ENCODE measurements around the gene GPR21.

Gene GPR21, protein sequence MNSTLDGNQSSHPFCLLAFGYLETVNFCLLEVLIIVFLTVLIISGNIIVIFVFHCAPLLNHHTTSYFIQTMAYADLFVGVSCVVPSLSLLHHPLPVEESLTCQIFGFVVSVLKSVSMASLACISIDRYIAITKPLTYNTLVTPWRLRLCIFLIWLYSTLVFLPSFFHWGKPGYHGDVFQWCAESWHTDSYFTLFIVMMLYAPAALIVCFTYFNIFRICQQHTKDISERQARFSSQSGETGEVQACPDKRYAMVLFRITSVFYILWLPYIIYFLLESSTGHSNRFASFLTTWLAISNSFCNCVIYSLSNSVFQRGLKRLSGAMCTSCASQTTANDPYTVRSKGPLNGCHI

DNA sequence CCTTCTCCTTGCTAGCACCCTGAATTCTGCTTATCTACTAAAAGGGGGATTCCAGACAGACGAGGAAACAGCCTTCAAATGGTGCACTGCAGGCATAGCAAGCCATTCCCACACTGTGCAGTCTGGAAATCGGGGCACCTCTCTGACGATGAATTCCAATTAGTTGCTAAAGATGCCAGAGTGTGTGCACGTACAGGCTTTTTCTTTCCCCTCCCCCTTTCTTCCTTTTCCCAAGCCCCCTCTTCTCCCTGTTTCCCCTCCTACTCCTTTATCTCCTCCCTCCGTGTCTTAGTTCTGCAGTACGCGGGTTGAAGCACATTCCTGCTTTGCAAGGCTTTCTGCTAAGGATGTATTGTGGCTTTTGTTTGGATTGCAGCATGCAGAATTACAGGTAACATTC lies at the start of gene GPR21:
GPR21 (plus strand) TSS at position 316 of the 400 bp plus-strand sequence. CDS start 900 bp downstream, outside the sequence.
- DNase-seq: no peak

DNA sequence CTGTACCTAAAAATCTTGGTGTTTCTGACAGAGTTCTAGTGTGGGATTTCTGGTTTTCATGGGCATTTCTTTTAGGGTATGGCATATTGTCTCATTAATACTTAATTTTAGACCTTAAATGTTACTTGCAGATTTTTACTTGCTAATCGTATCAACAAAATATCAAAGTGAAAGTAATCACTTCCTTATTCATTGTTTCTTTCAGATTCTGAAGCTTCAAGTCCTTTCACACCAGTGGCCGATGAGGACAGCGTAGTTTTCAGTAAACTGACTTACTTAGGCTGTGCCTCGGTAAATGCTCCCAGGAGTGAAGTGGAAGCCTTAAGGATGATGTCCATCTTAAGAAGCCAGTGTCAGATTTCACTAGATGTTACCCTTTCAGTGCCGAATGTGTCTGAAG lies 47.5 kb upstream of the GPR21 start:
- no peak for DNase-seq

DNA sequence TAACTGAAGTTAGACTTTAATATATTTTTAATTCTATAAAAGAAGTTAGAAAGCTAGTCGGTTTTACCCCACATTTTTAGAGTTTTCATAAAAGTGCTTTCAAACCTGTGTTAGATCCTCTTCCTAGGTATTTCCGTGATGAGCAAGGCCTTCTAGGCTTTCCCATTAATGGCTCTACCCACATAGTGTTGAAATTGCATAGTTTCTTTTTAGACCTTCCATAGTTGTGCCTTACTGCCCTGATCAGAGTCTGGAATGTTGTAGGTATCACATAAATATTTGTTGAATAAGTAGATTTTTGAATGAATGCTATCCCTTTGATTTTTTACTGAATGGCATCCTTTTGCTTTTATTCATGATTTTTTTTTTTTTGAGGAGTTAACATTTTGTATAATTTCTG lies 45.3 kb upstream of the GPR21 start:
- DNase-seq: no peak

DNA sequence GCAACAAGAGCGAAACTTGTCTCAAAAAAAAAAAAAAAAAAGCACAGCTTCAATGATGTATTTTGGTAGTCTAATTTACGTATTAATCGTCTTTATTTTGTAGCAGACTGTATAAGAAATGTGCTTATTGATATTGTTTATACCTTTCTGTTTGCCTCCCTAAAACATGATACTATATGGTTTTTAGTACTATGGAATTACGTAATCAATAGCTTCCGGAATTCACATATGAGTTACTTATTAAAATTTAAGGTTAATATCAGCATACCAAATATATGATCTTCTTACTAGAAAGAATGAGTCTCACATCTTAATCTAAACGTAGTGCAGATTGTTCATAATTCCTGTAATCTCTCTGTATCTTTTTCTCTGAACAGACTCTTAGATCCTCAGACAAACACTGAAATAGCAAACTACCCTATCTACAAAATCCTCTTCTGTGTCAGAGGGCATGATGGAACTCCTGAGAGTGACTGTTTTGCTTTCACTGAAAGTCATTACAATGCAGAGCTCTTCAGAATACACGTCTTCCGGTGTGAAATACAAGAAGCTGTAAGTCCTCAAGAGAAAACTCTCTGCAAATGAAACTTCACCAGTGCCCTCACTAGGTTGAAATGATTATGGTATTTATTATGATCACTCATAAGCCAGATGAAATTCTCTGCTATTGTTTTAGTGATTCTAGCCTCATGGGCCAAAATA lies 44.4 kb upstream of the GPR21 start:
- peak; percentile 7 for DNase-seq

DNA sequence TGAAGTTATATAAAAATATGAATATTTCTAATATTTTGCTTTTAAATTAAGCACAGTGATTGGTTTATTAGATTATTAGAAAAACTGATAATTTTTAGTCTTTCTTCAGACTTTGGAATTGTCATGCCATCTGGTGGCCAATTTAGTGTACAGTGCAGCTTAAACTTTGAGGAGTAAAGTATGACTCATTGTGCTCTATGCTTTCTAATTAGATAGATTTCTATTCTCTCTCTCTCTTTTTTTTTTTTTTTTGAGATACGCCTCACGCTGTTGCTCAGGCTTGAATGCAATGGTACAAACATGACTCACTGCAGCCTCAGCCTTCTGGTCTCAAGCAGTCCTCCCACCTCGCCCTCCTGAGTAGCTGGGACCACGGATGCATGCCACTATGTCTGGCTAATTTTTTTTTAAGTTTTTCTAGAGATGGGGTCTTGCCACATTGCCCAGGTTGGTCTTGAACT lies 42.1 kb upstream of the GPR21 start:
- peak; percentile 58 for DNase-seq

DNA sequence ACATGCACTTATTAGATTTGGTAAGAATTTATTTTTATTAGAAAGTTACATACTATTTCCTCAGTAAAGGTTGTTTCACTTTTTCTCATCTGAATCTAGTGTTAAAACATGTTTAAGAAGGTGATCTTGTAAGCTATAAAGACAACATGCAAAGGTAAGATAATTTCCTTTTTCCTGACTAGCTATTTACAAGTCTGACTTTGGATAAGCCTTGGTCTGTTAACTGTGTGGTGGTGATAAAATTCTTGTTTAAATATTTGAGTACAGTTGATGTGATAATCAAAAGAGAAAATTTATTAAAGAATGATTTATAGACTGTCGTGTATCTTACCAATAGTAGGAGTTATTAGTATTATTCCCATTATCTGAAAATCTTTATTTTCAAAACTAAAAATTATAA lies 36.9 kb upstream of the GPR21 start:
- no peak for DNase-seq

DNA sequence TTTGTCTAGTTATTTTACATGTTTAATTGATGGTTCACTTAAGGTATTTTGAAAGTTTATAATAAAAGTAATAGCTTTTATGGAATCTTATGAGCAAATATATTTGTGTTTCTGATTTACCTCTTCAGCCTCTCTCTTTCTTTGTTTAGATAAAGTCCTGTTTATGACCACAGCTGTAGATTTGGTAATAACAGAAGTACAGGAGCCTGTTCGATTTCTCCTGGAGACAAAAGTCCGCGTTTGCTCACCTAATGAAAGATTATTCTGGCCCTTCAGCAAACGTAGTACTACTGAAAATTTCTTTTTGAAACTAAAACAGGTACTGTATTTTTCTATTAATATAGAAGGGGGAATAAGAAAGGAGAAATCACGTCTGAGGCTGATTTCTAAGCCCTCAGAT lies 35.0 kb upstream of the GPR21 start:
- DNase-seq: no peak

DNA sequence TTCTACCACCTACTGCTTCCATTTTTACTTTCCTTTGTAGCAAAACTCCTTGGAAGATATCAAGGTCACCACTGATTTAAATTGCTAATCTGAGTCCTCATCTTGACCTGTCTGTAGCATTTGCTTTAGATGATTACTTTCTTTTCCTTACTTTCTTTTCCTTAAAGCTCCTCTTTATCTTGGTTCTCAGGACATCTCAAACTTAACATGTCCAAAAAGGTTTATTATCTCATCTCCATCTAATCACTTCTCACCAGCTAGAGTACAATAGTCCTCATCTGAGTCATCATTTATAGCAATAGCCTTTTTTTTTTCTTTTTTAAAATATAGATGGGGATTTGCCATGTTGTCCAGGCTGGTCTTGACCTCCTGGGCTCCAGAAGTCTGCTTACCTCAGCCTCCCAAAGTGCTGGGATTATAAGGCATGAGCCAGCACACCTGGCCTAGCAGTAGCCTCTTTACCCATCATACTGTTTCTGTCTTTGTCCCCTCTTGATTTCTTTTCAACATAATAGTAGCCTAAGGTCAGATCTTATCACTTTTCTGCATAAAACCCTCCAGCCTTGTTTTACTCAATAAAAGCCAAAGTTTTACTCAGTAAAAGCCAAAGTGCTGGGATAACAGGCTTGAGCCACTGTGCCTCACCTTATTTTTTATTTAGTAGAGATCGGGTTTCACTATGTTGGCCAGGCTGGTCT lies 32.9 kb upstream of the GPR21 start:
- no peak for DNase-seq

DNA sequence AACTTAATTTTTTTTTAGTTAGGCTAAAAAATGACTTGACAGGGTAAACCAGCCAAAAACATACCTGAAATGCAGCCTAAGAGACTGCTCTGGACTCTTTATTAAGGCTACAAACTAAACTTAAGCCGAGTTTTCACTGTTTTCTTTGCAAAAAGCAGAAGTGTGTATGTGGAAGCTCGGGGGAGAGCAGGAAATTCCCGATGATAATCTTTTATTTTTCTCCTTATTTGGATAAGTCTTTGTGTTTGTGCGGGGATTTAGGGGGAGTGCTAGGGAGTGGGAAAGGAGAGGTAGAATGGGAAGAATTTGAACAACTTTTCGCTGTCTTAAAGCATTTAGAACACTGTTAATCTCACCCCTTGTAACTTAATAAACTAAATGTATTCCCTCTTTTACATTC lies 30.7 kb upstream of the GPR21 start:
- DNase-seq: no peak

DNA sequence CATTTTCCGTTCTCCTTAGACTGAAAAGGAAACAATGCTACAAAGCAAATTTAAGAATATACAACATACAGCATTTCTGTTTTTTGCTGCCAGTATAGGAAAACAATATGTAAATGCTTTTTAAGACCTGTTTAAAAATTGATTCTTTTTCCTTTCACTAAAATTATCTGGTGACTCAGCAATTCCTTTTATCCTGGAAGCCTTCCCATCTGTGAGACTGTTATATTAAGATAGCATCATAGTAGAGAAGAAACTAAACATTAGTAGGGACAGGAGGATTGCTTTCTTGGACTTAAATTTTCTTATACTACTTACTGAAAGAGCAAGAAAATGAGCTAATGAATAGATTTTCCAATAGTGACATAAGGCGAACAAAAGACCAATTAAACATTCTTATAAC lies 30.0 kb upstream of the GPR21 start:
- DNase-seq: no peak

DNA sequence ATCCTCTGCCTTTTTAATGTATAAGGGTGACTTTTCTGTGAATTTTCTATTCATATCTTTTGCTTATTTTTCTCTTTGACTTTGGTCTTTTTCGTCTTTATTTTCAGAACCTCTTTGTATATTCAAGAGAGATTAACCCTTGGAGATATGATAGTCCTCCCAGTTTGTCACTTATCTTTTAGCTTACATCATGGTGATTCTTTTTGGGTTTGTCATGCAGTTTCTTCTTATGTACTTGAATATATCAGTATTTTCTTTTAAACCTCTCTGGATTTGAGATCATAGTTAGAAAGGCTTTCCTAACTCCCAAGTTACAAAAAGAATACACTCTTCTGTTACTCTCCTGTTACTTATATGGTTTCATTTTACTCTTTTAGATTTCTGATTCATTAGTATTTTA lies 27.5 kb upstream of the GPR21 start:
- DNase-seq: no peak

DNA sequence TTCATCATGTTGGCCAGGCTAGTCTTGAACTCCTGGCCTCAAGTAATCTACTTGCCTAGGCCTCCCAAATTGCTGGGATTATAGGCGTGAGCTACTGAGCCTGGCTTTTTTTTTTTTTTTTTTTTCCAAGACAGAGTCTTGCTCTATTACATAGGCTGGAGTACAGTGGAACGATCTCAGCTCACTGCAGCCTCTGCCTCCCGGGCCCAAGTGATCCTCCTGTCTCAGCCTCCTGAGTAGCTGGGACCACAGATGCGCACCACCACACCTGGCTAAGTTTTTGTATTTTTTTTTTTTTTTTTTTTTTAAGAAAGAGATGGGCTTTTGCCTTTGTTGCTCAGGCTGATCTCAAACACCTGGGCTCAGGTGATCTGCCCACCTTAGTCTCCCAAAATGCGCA lies 26.2 kb upstream of the GPR21 start:
- DNase-seq: no peak

DNA sequence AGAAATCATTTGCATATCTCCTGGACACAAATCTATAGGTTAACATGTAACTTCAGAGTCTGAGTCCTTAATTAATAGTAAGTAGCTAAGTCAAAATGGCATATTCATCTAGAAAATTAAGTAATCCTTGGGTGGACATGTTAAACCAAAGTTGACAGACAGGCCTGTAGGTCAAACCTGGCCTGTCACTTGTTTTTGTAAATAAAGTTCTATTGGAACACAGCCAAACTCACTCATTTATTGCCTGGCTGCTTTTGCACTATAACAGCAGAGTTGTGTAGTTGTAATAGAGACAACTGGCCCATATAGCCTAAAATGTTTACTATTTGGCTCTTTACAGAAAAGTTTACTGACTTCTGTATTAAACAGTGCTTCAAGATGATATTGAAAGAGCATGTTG lies 24.6 kb upstream of the GPR21 start:
- DNase-seq: no peak

DNA sequence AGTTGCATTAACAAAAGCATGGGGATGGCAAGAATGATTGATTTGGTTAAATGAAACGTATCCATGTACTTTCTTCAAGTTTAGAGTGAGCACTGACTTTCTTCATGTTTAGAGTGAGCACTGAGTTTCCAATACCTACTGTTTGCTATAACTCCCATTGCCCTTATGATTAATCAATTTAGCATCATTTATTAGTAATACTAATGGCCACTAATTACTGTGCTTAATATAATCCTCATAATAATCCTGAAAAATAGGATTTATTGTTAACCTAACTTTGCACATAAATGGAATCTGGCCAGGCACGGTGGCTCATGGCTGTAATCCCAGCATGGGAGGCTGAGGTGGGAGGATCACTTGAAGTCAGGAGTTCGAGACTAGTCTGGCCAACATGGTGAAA lies 22.1 kb upstream of the GPR21 start:
- no peak for DNase-seq

DNA sequence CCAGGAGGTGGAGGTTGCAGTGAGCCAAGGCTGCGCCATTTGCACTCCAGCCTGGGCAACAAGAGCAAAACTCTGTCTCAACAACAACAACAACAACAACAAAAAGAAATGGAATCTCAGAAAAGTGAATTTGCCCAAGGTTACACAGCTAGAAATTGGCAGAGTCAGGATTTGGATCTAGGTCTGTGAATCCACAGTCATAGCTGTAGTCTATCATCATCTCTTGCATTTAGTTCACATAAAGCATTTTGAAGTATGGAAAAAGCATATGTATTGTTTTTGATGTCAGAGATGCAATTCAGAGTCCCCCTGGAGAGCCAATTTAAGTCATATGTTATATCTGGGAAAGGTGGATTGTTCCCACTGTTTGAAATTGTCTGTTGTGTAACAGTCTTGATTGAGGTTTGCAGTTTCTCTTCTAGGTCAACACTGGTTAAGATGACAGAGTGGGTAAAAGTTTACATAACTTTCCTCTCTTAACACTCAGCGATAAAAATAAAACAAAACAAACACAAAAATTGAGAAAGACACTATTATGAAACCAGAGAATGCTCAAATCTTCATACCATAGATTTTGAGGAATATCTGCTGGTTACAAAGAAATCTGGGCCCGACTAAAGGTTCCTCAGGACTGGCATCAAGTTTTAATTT lies 21.5 kb upstream of the GPR21 start:
- no peak for DNase-seq

DNA sequence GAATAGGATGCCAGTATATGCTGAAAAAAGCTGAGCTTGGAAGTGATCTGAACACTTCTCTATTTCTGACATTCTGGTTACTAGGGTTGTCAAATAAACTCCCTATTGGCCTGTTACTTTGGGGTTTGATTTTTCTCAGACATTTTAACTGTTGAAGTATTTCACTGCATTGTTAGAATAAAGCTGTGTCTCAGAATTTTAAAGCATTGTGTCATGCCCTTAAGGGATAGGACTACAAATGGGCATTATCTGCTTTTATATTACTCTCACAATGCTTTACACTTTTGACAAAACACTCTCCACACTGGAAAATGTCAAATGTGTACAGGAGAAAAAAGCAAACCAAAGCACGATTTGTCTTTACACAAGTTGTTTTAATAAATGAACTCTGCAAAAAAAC lies 16.8 kb upstream of the GPR21 start:
- no peak for DNase-seq

DNA sequence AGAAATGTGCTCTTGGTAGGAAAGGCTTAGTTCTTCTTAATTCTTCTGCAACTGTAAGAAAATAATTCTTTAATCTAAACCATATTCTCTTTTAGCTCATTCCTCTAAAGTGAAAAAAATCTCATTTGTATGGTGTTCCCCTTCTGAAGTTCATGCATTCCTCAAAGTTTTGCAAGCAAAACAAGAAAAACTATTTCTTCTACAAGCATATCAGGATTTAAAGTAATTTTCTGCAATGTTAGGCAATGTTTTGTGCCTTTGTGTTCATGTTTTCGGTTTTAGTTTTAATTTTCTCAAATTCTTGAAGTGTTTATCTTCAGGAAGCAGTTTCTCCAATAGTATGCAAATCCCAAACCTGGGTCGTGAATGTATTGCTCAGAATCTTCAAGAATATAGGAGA lies 12.7 kb upstream of the GPR21 start:
- no peak for DNase-seq

DNA sequence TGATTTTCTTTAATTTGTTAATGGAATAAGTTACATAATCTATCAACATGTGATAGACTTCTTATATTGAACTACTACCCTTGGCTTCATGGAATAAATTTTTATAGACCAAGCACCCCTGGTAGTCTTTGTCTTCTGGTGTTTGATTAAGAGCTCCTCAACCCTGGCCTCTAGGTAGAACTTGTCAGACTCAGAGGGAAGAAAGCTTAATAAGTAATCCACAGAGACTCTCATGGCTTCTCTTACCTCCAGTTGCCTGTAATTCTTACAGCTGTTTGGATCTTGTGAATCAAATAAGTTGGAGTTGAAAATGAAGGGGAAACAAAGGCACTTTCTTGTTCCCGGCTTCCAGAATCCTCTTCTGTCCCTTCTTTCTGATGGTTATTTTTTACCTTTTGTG lies 7.0 kb upstream of the GPR21 start:
- no peak for DNase-seq

DNA sequence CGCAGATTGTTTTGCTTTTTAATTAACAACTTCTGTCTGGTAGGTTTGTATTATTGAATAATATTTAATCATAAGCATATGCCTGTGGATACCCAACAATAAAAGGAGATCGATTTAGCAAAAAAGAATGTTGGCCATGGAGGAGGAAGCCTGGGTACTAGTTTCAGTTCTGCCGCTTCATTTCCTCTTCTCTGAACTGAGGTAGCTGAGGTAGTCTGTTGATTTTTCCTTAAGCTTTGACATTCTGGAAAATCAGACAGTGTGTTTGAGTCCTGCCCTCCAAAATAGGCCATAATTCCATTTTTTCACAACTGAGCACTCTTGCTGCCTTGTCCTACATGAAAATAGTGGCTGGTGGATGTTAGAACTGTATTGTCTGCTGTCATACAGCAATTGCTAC lies 6.0 kb upstream of the GPR21 start:
- DNase-seq: no peak

DNA sequence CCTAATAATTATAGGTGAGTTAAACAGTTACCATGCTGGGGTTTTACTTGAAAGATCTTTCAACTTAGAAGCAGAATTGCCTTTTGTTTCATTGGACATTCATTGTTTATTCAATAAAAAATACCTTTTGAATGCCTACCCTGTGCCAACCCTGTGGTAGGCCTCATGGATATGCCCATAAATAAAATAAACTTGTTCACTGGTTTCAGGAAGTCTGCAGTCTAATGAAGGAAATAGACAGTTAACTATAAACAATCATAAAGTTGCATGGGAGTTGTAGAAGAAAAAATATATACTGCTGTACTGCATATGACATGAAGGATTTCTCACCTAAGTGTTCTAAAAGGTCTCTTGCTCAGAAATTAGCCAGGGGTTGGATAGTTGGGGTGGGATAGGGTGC lies 5.3 kb upstream of the GPR21 start:
- no peak for DNase-seq

DNA sequence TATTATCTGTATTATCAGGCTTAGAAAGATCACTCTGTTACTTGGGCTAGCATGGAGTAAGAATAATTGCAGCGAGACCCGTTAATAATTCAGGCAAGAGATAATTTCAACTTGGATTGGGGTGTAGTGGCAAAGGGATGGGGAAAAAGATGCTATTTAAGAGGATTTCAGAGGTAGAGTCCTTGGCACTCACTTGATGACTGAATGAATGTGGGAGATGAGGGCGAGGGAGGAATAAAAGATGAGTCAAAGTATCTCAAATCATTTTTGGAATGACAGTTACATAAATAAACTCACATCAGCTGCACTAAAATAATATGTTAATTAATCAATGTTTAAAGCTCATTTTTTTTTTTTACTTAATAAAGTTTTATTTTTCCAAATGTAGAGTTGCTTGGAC lies 4.5 kb upstream of the GPR21 start:
- no peak for DNase-seq

DNA sequence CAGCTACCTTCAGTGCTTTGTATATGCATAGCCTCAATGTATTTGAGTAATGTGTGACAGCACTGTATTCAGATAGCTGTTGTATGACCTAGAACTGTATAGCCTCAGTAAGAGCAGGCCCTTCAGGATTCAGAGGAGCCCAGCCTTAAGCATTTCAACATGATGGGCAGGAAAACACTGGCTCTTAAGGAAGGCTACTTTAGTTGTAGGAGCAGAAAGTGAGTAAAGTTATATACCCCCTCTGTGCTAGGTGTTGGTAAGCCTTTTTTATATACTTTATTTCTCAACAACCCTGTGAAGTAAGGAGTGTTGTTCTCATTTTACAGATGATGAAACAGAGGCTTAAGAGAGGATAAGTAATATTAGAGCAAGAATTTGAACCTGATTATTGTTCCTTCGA lies 1.5 kb upstream of the GPR21 start:
- DNase-seq: no peak

DNA sequence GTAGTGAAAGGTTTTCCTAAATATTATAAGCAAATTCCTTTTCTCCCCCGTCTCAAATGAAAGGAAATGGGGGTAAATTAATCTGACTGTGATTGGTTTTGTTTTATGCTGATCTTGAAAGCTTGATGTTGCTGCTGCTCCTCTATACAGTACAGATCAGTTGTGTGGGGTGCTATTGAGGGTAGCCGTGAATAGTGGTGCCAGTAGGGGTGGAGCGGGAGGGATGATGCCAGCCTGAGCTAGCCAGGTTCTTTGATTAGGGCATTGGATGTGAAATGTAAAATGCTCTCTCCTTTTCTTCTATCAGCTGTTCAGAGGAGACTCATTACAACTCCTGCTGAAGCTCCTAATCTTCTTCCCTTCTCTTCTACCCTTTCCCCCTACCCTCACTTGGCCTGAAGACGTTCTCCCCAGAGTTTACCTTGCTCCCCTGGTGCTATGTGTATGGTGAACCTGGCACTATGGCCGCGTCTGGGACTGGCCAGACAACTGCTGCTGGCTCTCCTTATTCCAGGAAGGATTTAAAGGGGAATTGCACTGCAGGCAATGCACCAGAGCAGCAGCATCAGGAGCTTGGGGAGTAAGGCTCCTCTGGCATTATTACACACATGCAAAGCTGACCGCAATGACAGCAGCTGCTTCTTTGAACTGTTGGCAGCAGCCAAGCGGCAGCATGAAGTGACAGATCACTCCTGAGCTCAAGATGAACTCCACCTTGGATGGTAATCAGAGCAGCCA lies 566 bp downstream of the GPR21 start:
- DNase-seq: no peak

Measured in CD4-positive, alpha-beta T cell treated with Interleukin-17A for 1 hour (primary cell).